AG09319 (cell line): ENCODE results near the gene CPS1.

Source experiments
- DNase-seq: peaks from one replicate; pipeline ENCODE4 v3.0.0-alpha.2; 2010; ENCODE audit warnings: low read depth; ENCODE audit errors: extremely low read depth
- CTCF ChIP-seq: IDR thresholded peaks from 2 replicates; pipeline ENCODE4 v1.5.1; 2011; ENCODE audit warnings: low read depth, mild to moderate bottlenecking, inconsistent platforms, low read length, moderate library complexity

The CPS1 gene

GRCh38 chr2:210527286-210527685 lies 29.1 kb upstream of the CPS1 start:
- no peak for TF ChIP-seq CTCF
- no peak for DNase-seq

- no peak for TF ChIP-seq CTCF
- no peak for DNase-seq
Observed at GRCh38 chr2:210528716-210529115, 27.7 kb upstream of the CPS1 start.

- TF ChIP-seq CTCF, result no peak
- no peak for DNase-seq
Observed at GRCh38 chr2:210531050-210531449, 25.3 kb upstream of the CPS1 start.

GRCh38 chr2:210531482-210531881 lies 24.9 kb upstream of the CPS1 start:
- no peak for TF ChIP-seq CTCF
- no peak for DNase-seq

GRCh38 chr2:210533389-210533788 lies 23.0 kb upstream of the CPS1 start:
- no peak for TF ChIP-seq CTCF
- DNase-seq, result no peak

- no peak for DNase-seq
- no peak for TF ChIP-seq CTCF
Observed at GRCh38 chr2:210534879-210535278, 21.5 kb upstream of the CPS1 start.

GRCh38 chr2:210536973-210537650 lies 19.3 kb upstream of the CPS1 start:
- no peak for DNase-seq
- no peak for TF ChIP-seq CTCF
